Jurkat, Clone E6-1 (cell line): ENCODE results near the gene SPRR2A.
"Not testable (repeated sequence)": the region's sequence is repeated elsewhere in the genome, so short reads cannot be mapped to it uniquely, and the experiment has no call there.

Source experiments
- DNase-seq: peaks from one replicate; pipeline ENCODE4 v3.0.0-alpha.2; 2011; ENCODE audit warnings: low read depth, low spot score
- H3K4me3 ChIP-seq: 2 replicates; pipeline ENCODE4 v1.5.1; 2011; ENCODE audit warnings: mild to moderate bottlenecking, low read length, control low read depth, moderate library complexity

The SPRR2A gene

DNA sequence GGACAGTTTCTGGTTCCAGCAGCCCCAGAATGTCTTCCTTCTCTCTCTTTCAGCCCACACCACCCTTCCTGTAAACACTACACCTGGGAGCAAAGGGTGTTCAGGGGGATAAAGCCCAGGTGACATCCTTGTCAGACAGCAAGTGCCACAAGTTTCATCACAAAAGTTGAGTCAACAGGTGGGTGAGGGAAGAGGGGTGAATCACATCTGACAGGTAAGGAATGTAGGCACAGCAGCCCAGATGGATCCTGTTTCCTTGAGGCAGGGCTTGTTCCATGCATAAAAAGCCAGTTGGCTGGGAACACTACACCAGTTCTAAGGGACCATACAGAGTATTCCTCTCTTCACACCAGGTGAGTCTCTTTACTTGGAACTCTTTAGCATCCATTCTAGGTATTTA, 26.4 kb downstream of the SPRR2A start, which contains the start of gene SPRR1B:
TSS of gene SPRR1B (plus strand) at position 309 of the 400 bp plus-strand sequence. CDS start 1,143 bp downstream, outside the sequence.
- H3K4me3 ChIP-seq: no peak within 1 kb of the TSS
- DNase-seq: no peak

DNA sequence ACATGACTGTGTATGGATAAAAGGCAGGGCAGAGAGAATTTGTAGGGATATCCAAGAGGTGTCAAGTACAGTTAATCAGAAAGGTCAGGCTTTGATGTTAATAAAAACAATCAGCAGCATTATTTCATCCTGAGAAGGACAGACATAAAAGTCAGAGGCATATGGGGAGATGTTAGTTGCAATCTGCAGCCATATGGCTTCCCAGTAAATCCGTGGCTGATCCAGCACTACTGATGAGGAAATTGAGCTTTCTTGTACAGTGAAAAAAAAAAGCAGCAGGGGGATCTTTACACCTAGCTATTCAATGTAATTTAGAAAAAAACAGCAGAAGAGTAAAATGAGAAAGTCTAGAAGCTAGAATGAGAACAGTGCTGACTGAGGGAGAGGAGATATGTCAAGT, 28.5 kb downstream of the SPRR2A start:
- no peak overlapping the region for H3K4me3 ChIP-seq
- no peak for DNase-seq

DNA sequence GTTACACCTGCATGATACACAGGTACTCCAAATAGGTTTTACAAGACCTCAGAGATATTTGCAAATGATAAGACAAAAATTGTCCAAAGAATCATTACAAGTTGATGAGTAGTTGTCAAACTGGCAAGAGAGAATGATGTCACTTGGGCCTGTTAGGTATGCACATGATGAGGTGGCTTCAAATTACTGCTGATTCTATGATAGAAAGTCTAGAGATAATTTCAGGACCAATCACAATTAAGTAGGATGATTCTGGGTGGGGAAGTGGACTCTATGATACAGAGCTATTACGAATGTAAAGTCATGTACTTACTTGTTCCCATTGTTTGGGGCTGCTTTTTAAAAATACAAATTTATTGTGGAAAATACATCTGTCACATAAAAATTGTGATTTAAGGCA, 31.5 kb downstream of the SPRR2A start:
- DNase-seq: no peak
- H3K4me3 ChIP-seq: no peak overlapping the region

DNA sequence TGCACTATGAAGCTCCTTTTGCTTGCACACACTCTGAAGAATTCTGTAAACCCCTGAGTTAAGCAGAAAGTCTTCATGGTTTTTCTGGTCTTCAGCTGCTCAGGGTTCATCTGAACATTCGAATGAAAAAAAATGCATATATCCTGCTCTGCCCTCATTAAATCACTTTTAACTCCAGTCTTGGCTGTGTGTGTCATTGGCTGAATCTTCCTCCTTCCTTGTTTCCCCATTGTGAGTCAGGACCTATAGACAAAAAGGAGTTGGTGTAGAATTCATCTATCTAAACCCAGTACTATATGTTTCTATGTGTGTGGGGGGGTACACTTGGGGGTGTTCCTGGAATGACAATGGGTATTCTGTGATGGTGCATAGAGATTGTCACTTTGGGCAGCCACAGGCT, 32.9 kb downstream of the SPRR2A start:
- no peak for DNase-seq
- no peak overlapping the region for H3K4me3 ChIP-seq

DNA sequence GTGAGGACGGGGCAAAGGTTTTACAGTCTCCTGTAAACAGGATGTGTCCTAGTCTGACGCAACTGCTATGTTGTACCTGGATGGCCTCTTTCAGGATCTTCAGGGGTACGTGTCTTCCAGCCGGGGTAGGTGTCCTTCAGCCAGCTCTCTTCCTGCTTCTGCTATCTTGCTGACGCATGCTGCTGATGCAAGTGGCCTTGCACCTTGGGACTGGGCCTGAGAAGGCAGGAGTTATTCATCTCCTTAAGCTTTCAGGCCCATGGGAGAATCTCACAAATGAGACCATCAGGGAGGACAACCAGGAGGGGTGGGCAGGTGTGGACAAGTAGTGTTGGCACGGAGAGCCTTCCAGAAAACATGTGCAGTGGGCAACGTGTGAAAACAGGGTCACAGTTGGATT, 34.2 kb downstream of the SPRR2A start:
- no peak for DNase-seq
- no peak overlapping the region for H3K4me3 ChIP-seq

DNA sequence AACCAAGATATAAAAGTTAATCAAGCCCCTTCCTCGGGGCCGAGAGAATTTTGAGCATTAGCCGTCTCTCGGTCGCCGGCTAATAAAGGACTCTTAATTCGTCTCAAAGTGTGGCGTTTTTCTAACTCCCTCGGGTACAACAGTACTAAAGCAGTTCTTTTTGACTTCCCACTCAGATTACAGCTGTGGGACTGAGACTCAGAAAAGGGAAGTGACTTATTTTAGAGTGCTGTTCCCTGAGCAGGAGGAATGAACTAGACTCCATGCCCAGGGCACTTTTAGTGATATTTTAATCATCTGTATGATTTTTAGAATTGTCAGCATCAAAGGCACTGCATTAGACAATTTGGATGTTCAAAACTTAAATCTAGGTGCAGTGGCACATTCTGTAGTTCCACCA, 35.0 kb downstream of the SPRR2A start:
- not testable (repeated sequence) for H3K4me3 ChIP-seq, DNase-seq

DNA sequence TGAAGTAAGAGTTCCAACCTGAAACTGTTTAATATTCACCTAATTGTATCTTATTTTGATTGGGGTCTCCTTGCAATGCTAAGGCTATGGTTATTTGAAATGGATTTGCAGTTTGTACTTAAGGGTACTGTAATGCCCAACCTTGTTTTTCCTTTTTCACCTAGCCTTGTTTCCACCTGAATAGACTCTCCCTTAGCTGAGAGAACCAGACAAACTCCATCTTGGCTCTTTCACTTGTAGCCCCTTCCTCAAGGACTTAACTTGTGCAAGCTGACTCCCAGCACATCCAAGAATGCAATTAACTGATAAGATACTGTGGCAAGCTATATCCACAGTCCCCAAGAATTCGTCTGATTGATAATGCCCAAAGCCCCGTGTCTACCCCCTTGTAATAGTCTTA, 35.5 kb downstream of the SPRR2A start:
- H3K4me3 ChIP-seq, DNase-seq: not testable (repeated sequence)

DNA sequence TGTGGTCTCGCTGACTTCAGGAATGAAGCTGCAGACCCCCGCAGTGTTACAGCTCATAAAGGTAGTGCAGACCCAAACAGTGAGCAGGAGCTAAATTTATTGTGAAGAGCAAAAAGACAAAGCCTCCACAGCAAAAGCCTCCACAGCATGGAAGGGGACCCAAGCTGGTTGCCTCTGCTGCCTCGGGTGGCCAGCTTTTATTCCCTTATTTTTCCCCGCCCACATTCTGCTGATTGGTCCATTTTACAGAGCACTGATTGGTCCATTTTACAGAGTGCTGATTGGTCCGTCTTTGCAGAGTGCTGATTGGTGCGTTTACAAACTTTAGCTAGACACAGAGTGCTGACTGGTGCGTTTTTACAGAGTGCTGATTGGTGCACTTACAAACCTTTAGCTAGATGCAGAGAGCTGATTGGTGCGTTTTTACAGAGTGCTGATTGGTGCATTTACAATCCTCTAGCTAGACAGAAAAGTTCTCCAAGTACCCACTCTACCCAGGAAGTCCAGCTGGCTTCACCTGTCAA, 46.0 kb downstream of the SPRR2A start:
- not testable (repeated sequence) for DNase-seq, H3K4me3 ChIP-seq
